Lower leg skin (tissue), 4 donors: ENCODE results near the gene AGBL1. TPM values are rescaled to one million over a fixed set of nuclear protein-coding genes. Genes with fewer than 3 reads are reported as not detected.
"Not testable (repeated sequence)": the region's sequence is repeated elsewhere in the genome, so short reads cannot be mapped to it uniquely, and the experiment has no call there.

ENCODE experiments used
- DNase-seq, 2 donors: peaks; one replicate each; pipeline ENCODE4 v3.0.0-alpha.2; 2019; ENCODE audit warnings: low spot score in 2 of 2
- H3K4me3 ChIP-seq: fragments of 200-600 bp; sonication (generic); 2 replicates; pipeline ENCODE4 v1.5.1; 2017; ENCODE audit warnings: mild to moderate bottlenecking, low read depth; ENCODE audit not compliant: poor library complexity, severe bottlenecking
- POLR2A ChIP-seq, 2 donors: fragments of 450-650 bp; IDR thresholded peaks; one replicate each; pipeline ENCODE4 v1.6.1; 2016 to 2017; ENCODE audit warnings: antibody characterized with exemption in 2 of 2, mild to moderate bottlenecking in 1 of 2, moderate library complexity in 1 of 2
- WGBS, 2 donors: methylation state at CpG; one replicate each; pipeline ENCODE4 v1.1.5; 2018; 5-methylcytosine and 5-hydroxymethylcytosine counted together
- intact Hi-C: fragments of 100-400 bp; cut with DNase I; formaldehyde crosslinking; loops from one replicate; pipeline ENCODE4 v1.15.0; 2023; ENCODE audit warnings: low total_unique reads
- total RNA-seq, 4 donors: library from RNA; depleted of rRNA; stranded (reverse); fragments of >200 nt; gene quantifications; one replicate each; pipeline ENCODE4 v1.1.0, GENCODE V29; 2016
- TF ChIP-seq, protein P1 (sequence below), 3 donors: fragments of 450-650 bp; IDR thresholded peaks; one replicate each; pipeline ENCODE4 v1.5.1; 2016; ENCODE audit warnings: antibody characterized with exemption in 3 of 3, mild to moderate bottlenecking in 3 of 3, moderate library complexity in 2 of 3

The AGBL1 gene
- total RNA-seq, 4 donors from 2014 or later = 0.13 to 0.91 TPM; not detected in 2

DNA sequence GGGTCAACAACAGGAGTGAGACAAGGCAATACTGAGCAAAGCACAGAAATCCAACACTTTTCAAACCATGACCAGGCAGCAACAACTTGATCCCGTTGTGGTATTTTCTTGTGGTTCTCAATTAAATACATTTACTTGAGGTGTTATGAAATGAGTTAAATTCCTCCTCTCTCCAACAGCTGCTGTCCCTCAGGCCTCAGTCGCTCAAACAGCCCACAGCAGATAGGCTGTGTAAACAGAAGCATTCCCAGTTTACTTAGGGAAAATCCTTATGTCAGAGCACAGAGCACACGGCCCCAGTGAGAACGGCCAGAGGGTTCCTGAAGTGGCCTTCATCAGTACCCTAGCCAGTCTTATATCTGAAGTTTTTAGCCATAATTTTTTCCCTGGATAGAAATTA lies 359.9 kb downstream of the AGBL1 start:
- intact Hi-C loops = no loop called here
- DNase-seq = no peak
- no peak overlapping the region for H3K4me3 ChIP-seq
- TF ChIP-seq, protein P1, sequence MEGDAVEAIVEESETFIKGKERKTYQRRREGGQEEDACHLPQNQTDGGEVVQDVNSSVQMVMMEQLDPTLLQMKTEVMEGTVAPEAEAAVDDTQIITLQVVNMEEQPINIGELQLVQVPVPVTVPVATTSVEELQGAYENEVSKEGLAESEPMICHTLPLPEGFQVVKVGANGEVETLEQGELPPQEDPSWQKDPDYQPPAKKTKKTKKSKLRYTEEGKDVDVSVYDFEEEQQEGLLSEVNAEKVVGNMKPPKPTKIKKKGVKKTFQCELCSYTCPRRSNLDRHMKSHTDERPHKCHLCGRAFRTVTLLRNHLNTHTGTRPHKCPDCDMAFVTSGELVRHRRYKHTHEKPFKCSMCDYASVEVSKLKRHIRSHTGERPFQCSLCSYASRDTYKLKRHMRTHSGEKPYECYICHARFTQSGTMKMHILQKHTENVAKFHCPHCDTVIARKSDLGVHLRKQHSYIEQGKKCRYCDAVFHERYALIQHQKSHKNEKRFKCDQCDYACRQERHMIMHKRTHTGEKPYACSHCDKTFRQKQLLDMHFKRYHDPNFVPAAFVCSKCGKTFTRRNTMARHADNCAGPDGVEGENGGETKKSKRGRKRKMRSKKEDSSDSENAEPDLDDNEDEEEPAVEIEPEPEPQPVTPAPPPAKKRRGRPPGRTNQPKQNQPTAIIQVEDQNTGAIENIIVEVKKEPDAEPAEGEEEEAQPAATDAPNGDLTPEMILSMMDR (IDR thresholded peaks at IDR 0.05) = no peak
- TF ChIP-seq POLR2A (IDR thresholded peaks at IDR 0.05) = no peak
- 69 to 76% methylated on average over 4 of the region's 4 CpGs for WGBS, 2 donors

DNA sequence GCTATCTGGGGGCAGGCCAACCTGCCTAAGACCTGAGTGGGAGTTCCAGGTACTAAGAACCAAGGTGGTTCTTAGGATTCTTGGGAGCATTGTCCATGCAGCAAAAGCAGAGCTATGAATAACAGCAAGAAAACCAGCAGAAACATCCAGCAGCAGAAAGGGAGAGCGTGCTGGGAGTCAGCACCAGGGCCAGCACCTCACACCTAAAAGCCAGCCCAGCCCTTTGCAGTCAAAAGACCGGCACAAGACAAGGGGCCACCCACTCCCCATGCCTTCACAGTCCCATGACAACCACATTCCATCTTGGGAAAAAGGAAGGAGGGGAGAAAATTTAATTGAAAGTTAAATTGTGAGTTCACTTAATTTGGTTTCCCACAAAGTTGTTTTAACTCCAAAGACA lies 364.9 kb downstream of the AGBL1 start:
- intact Hi-C loops = no loop called here
- DNase-seq = no peak
- H3K4me3 ChIP-seq = no peak overlapping the region
- 5 to 8% methylated on average over 2 of the region's 2 CpGs for WGBS, 2 donors
- TF ChIP-seq POLR2A (IDR thresholded peaks at IDR 0.05) = no peak
- TF ChIP-seq, protein P1 (IDR thresholded peaks at IDR 0.05) = no peak

DNA sequence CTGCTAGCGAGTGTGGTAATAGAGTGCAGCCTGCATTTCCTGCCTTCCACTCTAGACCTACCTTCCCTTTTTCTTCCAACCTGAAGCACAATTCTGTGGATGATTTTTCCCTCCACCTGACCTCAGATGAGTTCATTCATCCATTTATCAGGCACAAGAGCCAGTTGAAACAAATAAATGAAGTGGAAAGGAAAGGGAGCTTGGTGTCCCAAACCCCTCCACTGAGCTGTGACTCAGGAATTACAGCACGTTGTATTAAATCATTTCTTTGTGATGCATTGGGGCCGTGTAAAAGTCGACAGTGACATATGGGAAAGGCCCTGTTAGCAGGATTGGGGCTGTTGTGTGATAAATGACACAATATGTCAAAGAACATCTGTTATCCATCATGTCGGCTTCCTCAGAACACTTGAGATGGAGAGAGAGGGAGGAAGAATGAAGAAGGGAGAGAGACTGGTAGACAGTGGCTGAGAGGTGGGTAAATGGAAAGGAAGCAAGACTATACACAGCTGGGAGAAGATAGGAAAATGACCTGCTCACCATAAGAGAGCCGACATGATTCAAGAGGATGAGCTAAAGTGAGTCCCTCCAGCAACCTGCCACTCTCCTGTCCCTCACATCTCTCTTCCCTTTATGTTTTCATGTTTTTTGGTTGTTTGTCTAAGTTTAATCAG lies 366.0 kb downstream of the AGBL1 start:
- DNase-seq = no peak
- no peak overlapping the region for H3K4me3 ChIP-seq
- TF ChIP-seq POLR2A (IDR thresholded peaks at IDR 0.05) = no peak
- TF ChIP-seq, protein P1 (IDR thresholded peaks at IDR 0.05) = no peak
- intact Hi-C loops = no loop called here
- 26 to 33% methylated on average over 6 of the region's 6 CpGs for WGBS, 2 donors

DNA sequence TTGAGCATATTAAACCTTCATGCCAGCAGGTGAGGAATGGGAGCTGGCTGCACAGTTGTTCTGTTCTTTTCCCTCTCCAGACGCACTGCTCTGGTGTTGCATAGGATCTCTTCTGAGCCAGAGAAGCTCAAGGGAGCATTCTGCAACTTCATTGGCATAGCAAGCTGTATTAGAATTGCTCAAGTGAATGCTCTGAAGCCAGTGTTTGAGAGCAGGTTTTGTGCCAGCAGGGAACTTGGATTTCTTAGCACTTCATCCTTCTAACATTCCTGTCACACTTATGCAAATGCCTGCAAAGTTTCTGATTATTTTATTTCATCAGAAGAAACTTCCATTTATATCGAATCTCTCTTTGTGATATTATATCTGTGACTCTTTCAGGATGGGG lies 366.6 kb downstream of the AGBL1 start:
- intact Hi-C loops = no loop called here
- 57 to 79% methylated on average over 2 of the region's 2 CpGs for WGBS, 2 donors

DNA sequence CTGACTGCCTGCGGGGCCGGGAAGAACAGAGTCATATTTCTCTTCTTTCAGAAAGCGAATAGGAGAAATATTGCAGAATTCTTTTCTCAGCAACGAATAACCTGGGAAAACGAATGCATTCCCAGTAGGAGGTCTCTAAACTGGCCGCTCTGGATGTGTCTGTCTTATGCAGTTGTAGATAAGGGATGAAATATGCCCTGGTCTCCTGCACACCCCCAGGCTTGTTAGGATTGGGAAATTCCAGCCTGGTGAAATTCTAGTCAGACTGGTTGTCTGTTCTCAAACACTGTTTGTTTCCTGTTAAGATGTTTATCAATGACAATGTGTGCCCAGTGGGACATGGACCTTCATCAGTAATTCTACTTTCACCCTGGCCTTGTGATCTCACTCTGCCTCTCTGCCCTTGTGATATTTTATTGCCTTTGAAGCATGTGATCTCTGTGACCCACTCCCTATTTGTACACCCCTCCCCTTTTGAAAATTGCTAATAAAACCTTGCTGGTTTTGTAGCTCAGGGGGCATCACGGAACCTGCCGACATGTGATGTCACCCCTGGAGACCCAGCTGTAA lies 385.9 kb downstream of the AGBL1 start:
- intact Hi-C loops, DNase-seq, H3K4me3 ChIP-seq: not testable (repeated sequence)
- 80 to 82% methylated on average over 8 of the region's 8 CpGs for WGBS, 2 donors

More for the DNA sequence above, 366.6 kb downstream of the AGBL1 start:
- H3K4me3 ChIP-seq = no peak overlapping the region
- TF ChIP-seq, protein P1 (IDR thresholded peaks at IDR 0.05) = no peak
- TF ChIP-seq POLR2A (IDR thresholded peaks at IDR 0.05) = no peak
- DNase-seq = no peak

DNA sequence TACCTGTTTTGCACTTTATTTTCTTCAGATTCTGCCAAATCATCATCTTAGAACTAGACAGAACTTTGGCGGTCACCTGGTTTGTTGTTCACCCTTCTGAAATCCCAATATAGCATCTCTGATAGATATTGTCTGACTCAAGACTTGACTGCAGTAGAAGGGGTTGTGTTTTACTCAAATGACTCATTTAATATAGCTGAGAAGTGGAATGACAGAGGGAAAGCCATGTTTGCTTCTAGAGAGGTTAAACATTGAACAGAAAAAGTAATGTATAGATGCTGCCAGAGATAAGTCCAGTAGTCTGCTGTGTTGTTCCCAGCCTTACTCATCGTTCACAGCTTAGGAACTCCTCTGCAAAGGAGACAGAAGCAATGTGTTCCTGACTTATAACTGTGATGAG lies 402.0 kb downstream of the AGBL1 start:
- TF ChIP-seq POLR2A (IDR thresholded peaks at IDR 0.05) = no peak
- TF ChIP-seq, protein P1 (IDR thresholded peaks at IDR 0.05) = no peak
- H3K4me3 ChIP-seq = no peak overlapping the region
- 88 to 92% methylated on average over 2 of the region's 2 CpGs for WGBS, 2 donors
- no peak for DNase-seq
- intact Hi-C loops = no loop called here
